NCI-H82 (cell line): ENCODE measurements around the gene PIAS3.

Experiments used
- DNase-seq: peaks from one replicate; lab custom pipeline; 2025; lab: John Stamatoyannopoulos, UW

Gene PIAS3

GRCh38 chr1:145858901-145859490 lies at the start of gene PIAS3:
PIAS3 (minus strand) TSS chr1:145859081; CDS start chr1:145858990, 91 bp downstream.
- DNase-seq = peak; percentile 98

GRCh38 chr1:145908653-145909052 lies 49.8 kb upstream of the PIAS3 start:
- no peak for DNase-seq

- no peak for DNase-seq
These were observed 48.3 kb upstream of the PIAS3 start for GRCh38 chr1:145906954-145907753.

- DNase-seq = no peak
These were observed 42.6 kb upstream of the PIAS3 start for GRCh38 chr1:145901312-145902021.

- no peak for DNase-seq
These were observed 39.9 kb upstream of the PIAS3 start for GRCh38 chr1:145898756-145899155.

- no peak for DNase-seq
These were observed 39.1 kb upstream of the PIAS3 start for GRCh38 chr1:145897969-145898368.

- DNase-seq = no peak
These were observed 36.6 kb upstream of the PIAS3 start for GRCh38 chr1:145895471-145895870.

- no peak for DNase-seq
These were observed 34.6 kb upstream of the PIAS3 start for GRCh38 chr1:145893306-145894055.

GRCh38 chr1:145892486-145893087 lies 33.7 kb upstream of the PIAS3 start:
- DNase-seq = no peak

- peak; percentile 98 for DNase-seq
These were observed 33.0 kb upstream of the PIAS3 start for GRCh38 chr1:145891587-145892485.

- DNase-seq = no peak
These were observed 32.3 kb upstream of the PIAS3 start for GRCh38 chr1:145891143-145891542.

GRCh38 chr1:145889722-145890121 lies 30.8 kb upstream of the PIAS3 start:
- DNase-seq = peak; percentile 37

GRCh38 chr1:145887631-145888030 lies 28.8 kb upstream of the PIAS3 start:
- peak; percentile 26 for DNase-seq

GRCh38 chr1:145886816-145887215 lies 27.9 kb upstream of the PIAS3 start:
- no peak for DNase-seq

- no peak for DNase-seq
These were observed 27.5 kb upstream of the PIAS3 start for GRCh38 chr1:145886390-145886789.

GRCh38 chr1:145885738-145886287 lies 26.9 kb upstream of the PIAS3 start, which contains the start of gene ANKRD35:
ANKRD35 (minus strand) TSS chr1:145885866; CDS start chr1:145885758, 108 bp downstream.
- DNase-seq = peak; percentile 94

- no peak for DNase-seq
These were observed 25.8 kb upstream of the PIAS3 start for GRCh38 chr1:145884675-145885074.

- no peak for DNase-seq
These were observed 20.9 kb upstream of the PIAS3 start for GRCh38 chr1:145879775-145880174.

GRCh38 chr1:145878724-145879123 lies 19.8 kb upstream of the PIAS3 start:
- DNase-seq = no peak

GRCh38 chr1:145877923-145878486 lies 19.1 kb upstream of the PIAS3 start:
- DNase-seq = no peak
